ENCODE results near the gene ENO4.

- TF ChIP-seq ARNT (IDR thresholded peaks at IDR 0.05) (no peak), SP1 (IDR thresholded peaks at IDR 0.05) (no peak), FOXM1 (IDR thresholded peaks at IDR 0.05; ENCODE audit: borderline replicate concordance) (no peak), SUZ12 (IDR thresholded peaks at IDR 0.05) (no peak), ELF4 (IDR thresholded peaks at IDR 0.05) (no peak), NFRKB (IDR thresholded peaks at IDR 0.05) (no peak), LEF1 (IDR thresholded peaks at IDR 0.05; ENCODE audit: borderline replicate concordance) (no peak), FOXA1 (IDR thresholded peaks at IDR 0.05) (no peak), BHLHE40 (IDR thresholded peaks at IDR 0.05; ENCODE audit: borderline replicate concordance) (no peak), TARDBP (IDR thresholded peaks at IDR 0.05) (no peak), HDGF (IDR thresholded peaks at IDR 0.05; ENCODE audit: borderline replicate concordance) (no peak), CTBP1 (IDR thresholded peaks at IDR 0.05; ENCODE audit: borderline replicate concordance) (no peak), FOXK2 (IDR thresholded peaks at IDR 0.05) (no peak), L3MBTL2 (conservative IDR thresholded peaks at IDR 0.05) (no peak)
Observed at GRCh38 chr10:116912162-116912561, 62.9 kb downstream of the ENO4 start.
